HFFc6 (cell line): ENCODE results near the gene ATG4D. TPM values are rescaled to one million over a fixed set of nuclear protein-coding genes. Genes with fewer than 3 reads are reported as not detected.

Experiments
- DNase-seq: peaks from one replicate; pipeline ENCODE4 v3.0.0-alpha.2; 2018
- H3K27ac Mint-ChIP-seq: 2 replicates; pipeline ENCODE4 v1.8.0; 2020; ENCODE audit warnings: mild to moderate bottlenecking, mixed read lengths
- H3K27me3 Mint-ChIP-seq: 2 replicates; pipeline ENCODE4 v1.8.0; 2021; ENCODE audit warnings: mild to moderate bottlenecking, moderate library complexity, mixed read lengths; ENCODE audit not compliant: insufficient read depth
- H3K36me3 Mint-ChIP-seq: 2 replicates; pipeline ENCODE4 v1.8.0; 2021; ENCODE audit warnings: low read depth, mixed read lengths
- H3K4me1 Mint-ChIP-seq: 2 replicates; pipeline ENCODE4 v1.8.0; 2020; ENCODE audit warnings: low read depth, mixed read lengths
- H3K4me3 Mint-ChIP-seq: 2 replicates; pipeline ENCODE4 v1.8.0; 2020; ENCODE audit warnings: mild to moderate bottlenecking, moderate library complexity, mixed read lengths
- H3K9me3 Mint-ChIP-seq: 2 replicates; pipeline ENCODE4 v1.8.0; 2020; ENCODE audit warnings: mild to moderate bottlenecking, mixed read lengths
- CTCF ChIP-seq: fragments of 200-600 bp; sonication (generic); IDR thresholded peaks from 2 replicates; pipeline ENCODE4 v1.5.0; 2021; ENCODE audit warnings: antibody characterized with exemption, mild to moderate bottlenecking
- total RNA-seq, 6 experiments: library from RNA; stranded (reverse); fragmentation: NEBNext Ultra II Directional; extraction: Animal tissue kit (Norgen Biotek cat#: 25700); gene quantifications; 2 replicates in 1 of 6; 3 replicates in 5 of 6; pipeline ENCODE4 v1.2.3, GENCODE V29; 2021

Gene ATG4D
- total RNA-seq, 6 experiments from 2014 or later = 19.4 to 24.5 (median 22.5) TPM

- H3K4me3 Mint-ChIP-seq = no peak overlapping the region
- H3K27ac Mint-ChIP-seq = no peak overlapping the region
- no peak for DNase-seq
- H3K4me1 Mint-ChIP-seq = peaks cover 8% of the 10 kb centered on the region; the same call in 1 of the 2 replicates
- no peak for TF ChIP-seq CTCF
- peaks cover 6% of the 10 kb centered on the region; the same call in 1 of the 2 replicates for H3K9me3 Mint-ChIP-seq
- peaks cover 7% of the 10 kb centered on the region for H3K36me3 Mint-ChIP-seq
- H3K27me3 Mint-ChIP-seq = peaks cover 24% of the 10 kb centered on the region
Measured at GRCh38 chr19:10587839-10588150, 44.1 kb downstream of the ATG4D start.

GRCh38 chr19:10593148-10593547 lies 49.4 kb downstream of the ATG4D start:
- Mint-ChIP-seq H3K27me3 (peaks cover 13% of the 10 kb centered on the region), H3K9me3 (no peaks in the 10 kb centered on the region), H3K27ac (no peak overlapping the region), H3K36me3 (no peaks in the 10 kb centered on the region), H3K4me1 (peaks cover 8% of the 10 kb centered on the region; the same call in 1 of the 2 replicates), H3K4me3 (no peak overlapping the region)
- TF ChIP-seq CTCF = no peak
- no peak for DNase-seq

- Mint-ChIP-seq H3K36me3 (no peaks in the 10 kb centered on the region), H3K27ac (peak overlapping the region; percentile 4; the same call in 1 of the 2 replicates), H3K4me3 (no peak overlapping the region), H3K27me3 (peaks cover 18% of the 10 kb centered on the region), H3K4me1 (peaks cover 8% of the 10 kb centered on the region; the same call in 1 of the 2 replicates), H3K9me3 (no peaks in the 10 kb centered on the region)
- TF ChIP-seq CTCF = no peak
- peak; percentile 16 for DNase-seq
Measured at GRCh38 chr19:10593820-10594637, 50.3 kb downstream of the ATG4D start.

GRCh38 chr19:10600149-10600548 lies 56.4 kb downstream of the ATG4D start:
- DNase-seq = no peak
- H3K4me1 Mint-ChIP-seq = peaks cover 19% of the 10 kb centered on the region
- H3K36me3 Mint-ChIP-seq = 0 out of 2 replicates have a peak, but pooled peaks cover 4% of the 10 kb centered on the region
- H3K27ac Mint-ChIP-seq = no peak overlapping the region
- no peak for TF ChIP-seq CTCF
- H3K4me3 Mint-ChIP-seq = no peak overlapping the region
- H3K9me3 Mint-ChIP-seq = no peaks in the 10 kb centered on the region
- peaks cover 18% of the 10 kb centered on the region for H3K27me3 Mint-ChIP-seq

GRCh38 chr19:10601999-10602329 lies 58.3 kb downstream of the ATG4D start:
- peaks cover 8% of the 10 kb centered on the region for H3K27me3 Mint-ChIP-seq
- peaks cover 19% of the 10 kb centered on the region for H3K4me1 Mint-ChIP-seq
- 0 out of 2 replicates have a peak, but pooled peaks cover 4% of the 10 kb centered on the region for H3K36me3 Mint-ChIP-seq
- TF ChIP-seq CTCF = no peak
- H3K27ac Mint-ChIP-seq = no peak overlapping the region
- peak overlapping the region; percentile 62 for H3K4me3 Mint-ChIP-seq
- H3K9me3 Mint-ChIP-seq = no peaks in the 10 kb centered on the region
- DNase-seq = no peak
